ENCODE measurements around the gene ZC3H13.
A peak's percentile ranks its signal among the peaks of the same experiment; 100 is the strongest.

The ZC3H13 gene

GRCh38 chr13:45933203-45933908 lies 119.2 kb downstream of the ZC3H13 start:
- DNase-seq: no peak

GRCh38 chr13:45932676-45933075 lies 119.9 kb downstream of the ZC3H13 start:
- no peak for DNase-seq

GRCh38 chr13:45932172-45932571 lies 120.4 kb downstream of the ZC3H13 start:
- DNase-seq: no peak

- no peak for DNase-seq
Measured at GRCh38 chr13:45931211-45931610, 121.3 kb downstream of the ZC3H13 start.

GRCh38 chr13:45930177-45930576 lies 122.4 kb downstream of the ZC3H13 start:
- no peak for DNase-seq

GRCh38 chr13:45928843-45929242 lies 123.7 kb downstream of the ZC3H13 start:
- no peak for DNase-seq

GRCh38 chr13:45928176-45928575 lies 124.4 kb downstream of the ZC3H13 start:
- no peak for DNase-seq

GRCh38 chr13:45926741-45927140 lies 125.8 kb downstream of the ZC3H13 start:
- no peak for DNase-seq

GRCh38 chr13:45925151-45925550 lies 127.4 kb downstream of the ZC3H13 start:
- DNase-seq: no peak

GRCh38 chr13:45921162-45921736 lies 131.3 kb downstream of the ZC3H13 start:
- DNase-seq: no peak

- DNase-seq: no peak
Measured at GRCh38 chr13:45918597-45918996, 133.9 kb downstream of the ZC3H13 start.

GRCh38 chr13:45917019-45917418 lies 135.5 kb downstream of the ZC3H13 start:
- DNase-seq: no peak

GRCh38 chr13:45915686-45916439 lies 136.7 kb downstream of the ZC3H13 start:
- DNase-seq: no peak

GRCh38 chr13:45909673-45910072 lies 142.9 kb downstream of the ZC3H13 start:
- DNase-seq: peak; percentile 55

- DNase-seq: no peak
Measured at GRCh38 chr13:45909089-45909488, 143.5 kb downstream of the ZC3H13 start.

GRCh38 chr13:45907503-45907902 lies 145.0 kb downstream of the ZC3H13 start:
- DNase-seq: no peak
